A549 (cell line): ENCODE results near the gene ARHGEF1.

Experiments used
- CEBPB ChIP-seq, 2 experiments: fragments of >200 bp in 1 of 2; sonication (Bioruptor Twin) in 1 of 2; formaldehyde crosslinking in 1 of 2; IDR thresholded peaks; 2 replicates each; pipeline ENCODE4 v1.6.1; 2012 to 2016
- EP300 ChIP-seq, 2 experiments: fragments of >200 bp; sonication (Bioruptor Twin); formaldehyde crosslinking; IDR thresholded peaks; 2 replicates in 1 of 2; 3 replicates in 1 of 2; pipeline ENCODE4 v1.6.1; 2016 to 2017
- KDM5A ChIP-seq: fragments of 200-600 bp; sonication (generic); IDR thresholded peaks from 2 replicates; pipeline ENCODE4 v1.6.1; 2016; ENCODE audit warnings: antibody characterized with exemption, mild to moderate bottlenecking
- RNF2 ChIP-seq: fragments of 200-600 bp; sonication (generic); IDR thresholded peaks from 2 replicates; pipeline ENCODE4 v1.6.1; 2016; ENCODE audit warnings: low read depth, mild to moderate bottlenecking, antibody characterized with exemption, moderate library complexity, borderline replicate concordance
- SMC3 ChIP-seq: fragments of >200 bp; sonication (Bioruptor Twin); formaldehyde crosslinking; IDR thresholded peaks from 3 replicates; pipeline ENCODE4 v1.6.1; 2018; ENCODE audit warnings: inconsistent platforms
- SREBF2 ChIP-seq: fragments of 450-650 bp; IDR thresholded peaks from 2 replicates; pipeline ENCODE4 v1.6.1; 2014; ENCODE audit warnings: mild to moderate bottlenecking, moderate library complexity
- TF ChIP-seq, protein P1 (sequence below): fragments of >200 bp; sonication (Bioruptor Twin); formaldehyde crosslinking; IDR thresholded peaks from 3 replicates; pipeline ENCODE4 v1.5.1; 2016

DNA sequence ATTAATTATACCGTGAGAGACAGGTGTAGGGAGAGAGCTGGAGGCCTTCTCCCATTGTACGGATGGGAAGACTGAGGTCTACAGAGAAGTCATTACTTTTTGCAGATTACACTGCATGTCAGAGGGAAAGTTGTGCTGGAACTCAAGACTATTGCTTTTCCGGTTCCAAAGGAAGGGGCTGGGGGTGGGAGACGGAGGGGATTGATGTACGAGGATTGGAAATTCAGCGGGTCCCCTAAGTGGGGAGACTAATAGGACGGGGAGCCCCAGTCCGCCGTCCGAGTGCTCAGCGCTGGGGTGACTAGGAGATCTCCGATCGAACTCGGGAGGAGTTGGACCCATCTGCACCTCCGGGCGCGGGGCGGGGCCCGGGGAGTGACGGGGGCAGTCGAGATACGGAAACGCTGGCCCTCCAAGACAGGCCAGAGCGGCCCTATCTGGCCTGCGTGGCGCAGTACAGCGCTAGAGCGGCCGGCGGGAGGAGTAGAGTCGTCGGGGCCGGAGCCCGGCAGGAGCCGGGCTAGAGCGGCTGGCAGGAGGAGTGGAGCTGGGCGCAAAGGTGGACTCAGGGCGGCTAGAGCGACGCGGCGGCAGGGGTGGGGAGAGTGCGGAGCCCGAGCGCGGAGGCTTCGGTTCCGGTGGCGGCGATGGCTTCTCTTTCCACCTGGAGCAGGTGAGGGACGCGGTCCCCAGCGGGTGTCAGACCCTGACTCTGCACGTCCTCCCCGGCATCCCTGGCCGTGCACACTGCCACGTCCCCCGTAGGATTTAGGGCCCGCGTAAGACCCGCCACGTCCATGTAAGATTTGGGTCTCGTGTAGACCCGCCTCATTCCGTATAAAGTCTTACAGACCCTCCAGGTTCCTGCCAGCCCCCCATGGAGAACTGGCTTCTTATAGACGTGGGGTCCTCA lies 1.1 kb downstream of the ARHGEF1 start:
- TF ChIP-seq, protein P1, sequence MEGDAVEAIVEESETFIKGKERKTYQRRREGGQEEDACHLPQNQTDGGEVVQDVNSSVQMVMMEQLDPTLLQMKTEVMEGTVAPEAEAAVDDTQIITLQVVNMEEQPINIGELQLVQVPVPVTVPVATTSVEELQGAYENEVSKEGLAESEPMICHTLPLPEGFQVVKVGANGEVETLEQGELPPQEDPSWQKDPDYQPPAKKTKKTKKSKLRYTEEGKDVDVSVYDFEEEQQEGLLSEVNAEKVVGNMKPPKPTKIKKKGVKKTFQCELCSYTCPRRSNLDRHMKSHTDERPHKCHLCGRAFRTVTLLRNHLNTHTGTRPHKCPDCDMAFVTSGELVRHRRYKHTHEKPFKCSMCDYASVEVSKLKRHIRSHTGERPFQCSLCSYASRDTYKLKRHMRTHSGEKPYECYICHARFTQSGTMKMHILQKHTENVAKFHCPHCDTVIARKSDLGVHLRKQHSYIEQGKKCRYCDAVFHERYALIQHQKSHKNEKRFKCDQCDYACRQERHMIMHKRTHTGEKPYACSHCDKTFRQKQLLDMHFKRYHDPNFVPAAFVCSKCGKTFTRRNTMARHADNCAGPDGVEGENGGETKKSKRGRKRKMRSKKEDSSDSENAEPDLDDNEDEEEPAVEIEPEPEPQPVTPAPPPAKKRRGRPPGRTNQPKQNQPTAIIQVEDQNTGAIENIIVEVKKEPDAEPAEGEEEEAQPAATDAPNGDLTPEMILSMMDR, result no peak; the same call in 2 of the 3 replicates
- TF ChIP-seq RNF2, result 0 out of 2 replicates have a peak, but pooled peaks have one; percentile 18
- peak; percentile 49; the same call in 2 of the 3 replicates for TF ChIP-seq SMC3
- TF ChIP-seq KDM5A, result no peak
- TF ChIP-seq EP300 (IDR thresholded peaks at IDR 0.05), result peak in 1 of 2 experiments; percentile 53; a peak in 2 of 5 replicates
- TF ChIP-seq SREBF2, result no peak
- TF ChIP-seq CEBPB (IDR thresholded peaks at IDR 0.05), result 0 out of 4 replicates have a peak, but pooled peaks of 1 of the 2 experiments have one; percentile 5
